GM18907 (cell line): ENCODE measurements around the gene ZBTB18.
"Not testable (repeated sequence)": the region's sequence is repeated elsewhere in the genome, so short reads cannot be mapped to it uniquely, and the experiment has no call there.

ENCODE experiments used
- ATAC-seq: cut with Tn5 transposase; IDR thresholded peaks from one replicate; pipeline ENCODE4 v1.9.1; 2021; ENCODE audit warnings: mild to moderate bottlenecking, moderate library complexity; ENCODE audit not compliant: unreplicated experiment

ZBTB18 gene

DNA sequence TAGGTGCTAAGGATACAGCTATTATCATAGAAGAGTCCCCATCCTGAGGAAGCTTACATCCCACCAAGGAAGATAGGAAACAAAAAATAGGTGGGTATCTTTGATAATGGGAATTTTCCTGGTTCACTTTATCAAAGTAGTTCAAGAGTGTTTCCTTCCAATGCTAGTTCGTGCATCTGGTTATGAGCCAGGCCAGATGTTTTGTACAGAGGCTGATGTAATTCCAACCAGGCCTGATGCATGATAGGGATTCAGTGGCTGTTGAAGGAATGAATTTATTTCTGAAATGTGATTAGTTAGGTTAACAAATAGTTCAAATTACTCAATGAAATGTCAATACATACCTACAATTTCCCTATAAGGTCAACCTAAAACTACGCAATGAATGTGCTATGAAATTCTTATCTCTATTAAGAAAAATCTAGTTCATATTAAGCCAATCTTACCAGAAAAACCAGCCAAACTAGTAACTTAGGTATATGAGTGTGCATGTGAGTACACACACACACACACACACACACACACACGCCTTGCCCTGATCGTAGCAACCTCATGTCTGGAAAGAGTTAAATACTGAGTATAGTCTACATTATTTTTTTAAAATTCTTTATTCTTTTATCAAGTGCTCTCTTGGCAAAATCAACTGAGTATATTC lies 9.5 kb upstream of the ZBTB18 start:
- ATAC-seq: no peak

DNA sequence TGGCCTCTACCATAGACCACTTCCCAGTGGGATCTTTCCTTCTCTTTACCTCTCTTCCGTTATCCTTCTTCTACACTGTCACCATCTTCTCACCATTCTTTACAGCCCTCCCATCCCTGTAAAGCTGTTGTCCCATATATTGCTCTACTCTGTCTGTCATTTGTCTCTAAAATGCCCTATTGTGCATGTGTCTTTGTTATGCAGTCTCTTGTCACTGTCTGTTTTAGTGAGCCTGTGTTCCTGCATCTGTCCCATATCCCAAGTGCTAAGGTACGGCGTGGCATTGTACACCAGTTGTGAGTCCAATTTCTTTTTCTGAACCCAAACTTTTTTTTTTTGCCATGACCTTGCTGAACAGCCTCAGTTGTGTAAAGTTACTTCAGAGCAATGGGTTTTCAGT lies 8.8 kb upstream of the ZBTB18 start:
- ATAC-seq: no peak

DNA sequence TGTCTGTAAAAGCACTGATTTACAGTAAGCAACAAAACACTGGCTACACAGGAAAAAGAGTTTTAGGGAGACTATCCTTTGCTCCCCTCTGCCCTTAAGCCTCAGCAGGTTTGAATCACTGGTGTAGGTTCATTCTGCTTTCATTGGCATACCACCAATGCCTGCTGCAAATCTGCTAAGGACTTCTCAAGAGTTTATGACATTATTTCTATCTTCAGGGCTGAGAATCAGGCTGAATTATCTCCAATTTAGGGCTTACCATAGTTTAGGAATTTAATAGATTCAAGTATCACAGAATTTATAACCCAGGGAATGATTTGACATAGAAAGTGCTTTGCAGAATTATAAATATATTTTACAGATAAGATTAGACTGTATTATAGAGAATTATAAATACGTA lies 6.7 kb upstream of the ZBTB18 start:
- ATAC-seq: no peak

DNA sequence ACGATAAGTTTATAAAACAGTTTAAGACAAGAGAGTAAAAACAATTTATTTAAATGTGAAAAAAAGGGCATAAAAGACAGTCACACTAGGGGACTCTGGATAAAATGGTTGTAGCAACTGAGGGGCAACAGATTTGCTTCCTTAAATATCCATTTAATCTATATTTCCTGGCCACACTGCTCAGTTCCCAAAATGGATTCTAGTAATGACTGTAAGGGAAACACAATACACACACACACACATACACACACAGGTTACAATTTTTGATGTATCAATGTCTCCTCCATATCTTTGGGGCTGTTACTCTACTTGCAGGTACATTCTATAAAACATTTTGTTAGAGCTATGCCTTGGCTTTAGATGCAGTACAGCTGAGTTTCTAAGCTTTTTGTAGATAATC lies 4.8 kb upstream of the ZBTB18 start:
- not testable (repeated sequence) for ATAC-seq

DNA sequence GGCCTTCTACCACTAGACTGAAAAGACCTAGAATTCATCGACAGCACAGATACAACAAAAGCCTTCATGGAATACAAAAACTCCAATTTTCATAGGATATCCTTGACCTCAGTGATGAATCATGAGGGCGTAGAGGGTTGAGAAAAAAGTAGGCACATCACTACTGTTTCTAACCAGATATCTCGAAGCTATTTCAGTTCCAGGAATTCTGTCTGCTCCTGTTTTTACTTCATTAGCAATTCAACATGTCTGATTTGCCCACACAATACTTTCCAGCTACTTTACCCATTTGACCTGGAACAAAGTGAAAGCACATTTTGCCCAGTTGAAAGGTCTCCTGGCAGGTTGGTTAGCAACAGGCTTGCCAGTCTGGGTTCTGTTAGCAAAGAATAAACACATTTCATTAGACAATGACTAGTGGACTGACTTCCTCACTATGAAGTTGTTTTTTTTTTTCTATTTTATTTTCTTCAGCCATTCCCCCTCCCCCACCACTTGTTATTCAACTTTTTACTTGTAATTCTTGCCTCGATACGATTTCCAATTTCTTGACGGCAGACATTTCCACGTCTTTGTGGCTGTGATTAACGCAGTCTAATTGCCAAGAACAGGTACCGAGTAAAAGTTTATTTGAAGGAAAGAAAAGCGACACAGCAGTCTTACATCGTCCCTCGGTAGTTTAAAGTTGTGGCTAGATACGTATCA lies 4.0 kb upstream of the ZBTB18 start:
- no peak for ATAC-seq

DNA sequence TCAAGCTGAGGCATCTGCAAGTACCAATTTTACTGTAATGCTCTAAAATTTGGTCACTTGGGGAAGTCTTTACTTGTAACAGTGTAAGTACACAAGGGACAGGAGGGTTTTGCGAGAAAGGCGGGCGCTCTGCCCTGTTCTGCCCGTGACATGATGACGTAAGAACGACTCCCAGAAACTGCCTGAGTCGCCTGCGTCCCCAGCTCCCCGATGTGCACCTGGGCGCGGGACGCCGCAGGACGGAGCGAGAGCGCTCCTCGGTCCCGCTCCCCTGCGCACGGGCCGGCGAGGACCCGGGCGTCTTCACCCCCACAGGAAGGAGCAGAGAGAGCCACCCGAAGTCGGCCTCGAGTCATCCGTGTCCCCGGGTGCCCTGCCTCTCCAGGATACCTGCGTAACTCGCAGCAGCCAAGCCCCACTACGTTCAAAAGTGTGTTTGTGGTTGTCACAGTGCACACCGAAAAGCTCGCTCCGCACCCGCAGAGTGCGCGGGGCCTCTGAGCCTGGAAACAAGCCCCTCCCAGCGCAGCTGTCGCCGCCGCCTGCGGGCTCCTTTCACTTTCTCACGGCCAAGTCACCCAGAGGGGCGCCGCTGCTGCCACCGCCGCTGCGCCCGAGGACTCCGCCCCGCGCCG lies 3.3 kb upstream of the ZBTB18 start:
- ATAC-seq: peak; percentile 80

DNA sequence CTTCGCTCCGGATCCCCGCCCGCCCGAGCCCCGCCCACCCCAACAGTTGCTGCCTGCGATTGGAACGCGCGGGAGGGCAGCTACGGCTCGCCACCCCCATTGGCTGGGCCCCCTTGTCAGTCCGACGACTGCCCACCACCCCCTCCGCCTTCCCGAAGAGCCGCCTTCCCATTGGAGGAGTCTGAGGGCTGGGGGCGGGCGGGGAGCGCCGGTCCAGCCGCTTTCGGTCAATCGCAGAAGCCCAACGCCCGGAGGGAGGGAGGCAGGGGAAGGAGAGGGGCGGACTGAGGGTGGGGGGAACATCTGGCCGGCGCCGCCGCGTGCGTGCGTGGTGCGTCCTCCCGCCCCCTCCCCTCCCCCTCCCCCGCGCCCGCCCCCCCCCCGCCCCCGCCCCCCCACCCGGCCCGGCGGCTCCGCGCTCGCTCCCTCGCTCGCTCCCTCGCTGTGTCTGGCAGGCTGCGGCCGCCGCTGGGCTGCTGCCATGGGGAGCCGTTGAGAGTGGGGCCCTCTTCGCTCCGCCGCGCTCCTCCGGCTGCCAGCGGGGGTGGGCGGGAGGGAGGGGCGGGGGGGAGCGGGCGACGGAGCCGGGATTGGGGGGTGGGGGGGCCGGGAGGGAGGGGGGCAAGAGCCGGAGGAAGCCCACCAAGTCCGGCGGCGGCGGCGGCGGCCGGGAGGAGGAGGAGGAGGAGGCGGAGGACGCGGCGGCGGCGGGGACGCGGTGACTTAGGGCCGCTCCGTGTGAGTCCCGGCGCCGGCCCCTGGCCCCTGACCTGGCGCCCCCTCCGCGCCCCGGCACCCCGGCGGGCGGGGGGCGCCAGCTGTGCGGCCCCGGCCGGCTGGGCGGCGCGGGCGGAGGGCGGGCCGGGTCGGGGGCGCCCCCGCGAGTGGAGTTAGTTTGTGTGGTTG lies 2.6 kb upstream of the ZBTB18 start:
- ATAC-seq: peak; percentile 78

DNA sequence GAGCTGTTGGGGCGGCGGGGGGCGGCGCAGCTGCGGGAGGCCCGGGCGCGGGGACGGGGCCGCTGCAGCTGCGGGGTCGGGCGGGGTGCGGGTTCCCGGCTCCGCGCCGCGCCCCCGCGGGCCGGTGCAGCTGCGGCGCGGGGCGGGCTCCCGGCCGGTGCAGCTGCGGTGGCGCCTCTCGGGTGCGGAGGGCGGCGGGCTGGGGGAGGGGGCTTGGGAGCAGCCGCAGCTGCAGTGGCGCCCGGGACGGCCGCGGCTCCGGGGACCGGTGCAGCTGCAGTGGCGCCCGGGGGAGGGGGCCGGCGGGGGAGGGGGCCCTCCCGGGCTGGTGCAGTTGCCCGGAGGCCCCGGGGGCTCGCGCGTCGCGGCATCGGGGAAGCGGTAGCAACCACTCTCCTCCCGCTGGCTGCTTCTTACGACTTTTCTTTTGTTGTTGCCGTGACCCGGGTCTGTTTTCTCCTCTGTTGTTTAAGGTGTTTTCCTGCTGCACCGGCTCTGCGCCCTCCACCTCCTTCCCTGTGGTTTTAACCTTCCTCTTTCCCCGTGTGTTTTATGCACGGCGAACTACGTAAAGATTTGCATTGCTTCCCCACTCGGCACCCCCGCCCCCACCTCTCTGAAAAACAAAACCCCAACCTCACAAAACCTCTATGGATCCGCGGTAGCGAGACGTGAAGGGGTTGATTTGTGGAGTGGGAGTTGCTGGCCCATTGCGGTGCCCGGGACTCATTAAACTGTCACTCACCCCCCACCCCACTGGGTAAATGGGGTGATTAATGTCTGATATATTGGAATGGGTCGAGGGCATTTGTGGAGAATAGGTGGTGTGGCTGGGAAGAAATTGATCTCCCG lies 1.7 kb upstream of the ZBTB18 start:
- no peak for ATAC-seq

DNA sequence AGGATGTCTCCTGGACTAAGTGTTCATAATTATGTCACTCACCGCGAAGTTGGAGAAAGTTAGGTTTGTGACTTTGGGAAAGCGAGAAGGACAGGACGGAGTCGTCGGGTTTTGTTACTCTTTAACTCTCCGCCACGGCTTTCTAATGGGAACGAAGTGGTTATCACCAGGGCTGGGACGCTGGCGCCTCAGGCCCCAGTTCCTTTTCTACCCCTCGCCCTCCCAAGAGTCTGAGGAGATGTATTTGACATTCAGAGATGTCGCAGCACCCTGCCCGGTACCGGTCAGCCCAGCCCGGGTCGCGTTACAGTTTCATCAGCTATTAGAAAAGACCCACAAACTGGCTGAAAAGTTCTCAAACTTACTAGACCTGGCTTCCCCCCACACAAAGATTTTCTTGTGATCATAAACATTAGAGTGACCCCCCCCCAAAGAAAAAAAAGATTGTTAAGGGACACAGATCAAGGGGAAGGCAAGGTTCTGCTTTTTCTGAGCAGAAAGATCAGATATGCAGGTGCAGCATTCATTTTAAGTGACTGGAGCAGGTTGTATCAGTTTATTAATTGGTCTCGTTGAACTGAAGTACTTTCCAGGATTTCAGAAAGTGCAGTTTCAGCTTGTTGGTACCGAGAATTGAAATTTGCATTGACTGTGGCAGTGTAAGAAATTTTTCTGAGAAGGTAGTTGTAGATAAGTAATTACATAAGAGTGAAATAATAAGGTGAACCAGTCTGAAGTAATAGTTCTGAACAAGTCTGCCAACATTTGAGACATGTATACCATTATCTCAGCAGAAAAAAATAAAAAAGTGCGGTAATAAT lies 859 bp upstream of the ZBTB18 start:
- ATAC-seq: no peak

DNA sequence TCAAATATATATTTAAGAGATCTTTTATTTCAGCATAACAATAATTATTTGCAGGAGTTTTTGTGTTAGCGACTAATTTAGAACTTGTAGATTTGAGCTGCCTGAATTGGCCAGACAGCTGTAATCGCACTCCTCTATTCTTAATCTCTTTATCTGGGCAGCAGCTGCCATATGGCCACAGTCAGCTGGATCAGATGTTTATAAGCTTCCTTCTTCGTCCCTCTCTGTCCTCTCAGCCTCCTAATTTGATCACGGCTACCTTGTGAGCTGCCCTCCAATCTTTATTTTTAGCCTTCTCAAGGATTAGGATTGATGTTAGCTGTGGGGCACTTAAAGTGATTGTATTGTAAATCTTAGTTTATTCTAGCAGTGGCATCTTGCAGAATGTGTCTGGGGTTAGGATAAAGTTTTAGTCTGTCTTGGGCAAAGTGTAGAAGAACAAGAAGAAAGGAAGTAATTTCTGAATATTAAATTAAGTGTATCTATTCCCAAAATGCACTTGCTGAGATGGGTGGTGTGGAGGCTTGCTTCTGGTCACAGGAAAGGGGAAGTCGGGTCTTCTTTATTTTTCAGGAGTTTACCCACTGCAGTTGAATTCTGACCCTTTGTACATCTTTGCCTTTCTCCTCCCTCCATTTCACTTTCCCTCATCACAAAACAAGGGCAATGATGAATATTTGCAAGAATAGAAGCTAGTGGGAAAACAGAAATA lies 1.1 kb downstream of the ZBTB18 start:
- no peak for ATAC-seq

DNA sequence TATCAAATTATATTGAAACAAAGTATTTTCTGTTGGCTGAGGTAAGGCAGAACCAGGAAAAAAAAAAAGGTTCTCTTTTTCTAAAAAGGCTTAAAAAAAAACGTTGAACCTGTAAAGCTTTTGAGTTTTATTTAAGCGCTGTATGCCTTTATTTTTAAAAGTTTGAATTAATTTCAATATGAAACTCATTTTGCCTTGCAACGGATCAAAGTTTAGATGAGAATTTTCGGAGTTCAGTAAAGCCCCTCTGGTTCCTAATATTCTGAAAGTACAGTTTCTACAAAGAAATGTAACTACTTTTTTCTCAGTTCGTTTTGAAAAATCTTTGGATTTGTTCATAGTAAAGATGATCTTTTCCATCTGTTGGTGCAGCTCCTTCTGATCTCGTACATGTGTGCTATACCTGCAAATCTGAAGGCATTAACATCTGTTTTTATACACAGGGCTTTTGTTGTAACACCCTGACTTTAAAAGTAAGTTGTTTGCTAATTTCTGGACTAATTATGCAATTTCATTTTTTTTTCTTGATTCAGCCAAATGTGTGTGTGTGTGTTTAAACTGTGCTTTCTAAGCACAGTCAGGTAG lies 1.7 kb downstream of the ZBTB18 start:
- ATAC-seq: no peak

DNA sequence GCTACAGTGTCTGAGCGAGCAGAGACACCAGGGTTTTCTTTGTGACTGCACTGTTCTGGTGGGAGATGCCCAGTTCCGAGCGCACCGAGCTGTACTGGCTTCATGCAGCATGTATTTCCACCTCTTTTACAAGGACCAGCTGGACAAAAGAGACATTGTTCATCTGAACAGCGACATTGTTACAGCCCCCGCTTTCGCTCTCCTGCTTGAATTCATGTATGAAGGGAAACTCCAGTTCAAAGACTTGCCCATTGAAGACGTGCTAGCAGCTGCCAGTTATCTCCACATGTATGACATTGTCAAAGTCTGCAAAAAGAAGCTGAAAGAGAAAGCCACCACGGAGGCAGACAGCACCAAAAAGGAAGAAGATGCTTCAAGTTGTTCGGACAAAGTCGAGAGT lies 2.7 kb downstream of the ZBTB18 start:
- no peak for ATAC-seq

DNA sequence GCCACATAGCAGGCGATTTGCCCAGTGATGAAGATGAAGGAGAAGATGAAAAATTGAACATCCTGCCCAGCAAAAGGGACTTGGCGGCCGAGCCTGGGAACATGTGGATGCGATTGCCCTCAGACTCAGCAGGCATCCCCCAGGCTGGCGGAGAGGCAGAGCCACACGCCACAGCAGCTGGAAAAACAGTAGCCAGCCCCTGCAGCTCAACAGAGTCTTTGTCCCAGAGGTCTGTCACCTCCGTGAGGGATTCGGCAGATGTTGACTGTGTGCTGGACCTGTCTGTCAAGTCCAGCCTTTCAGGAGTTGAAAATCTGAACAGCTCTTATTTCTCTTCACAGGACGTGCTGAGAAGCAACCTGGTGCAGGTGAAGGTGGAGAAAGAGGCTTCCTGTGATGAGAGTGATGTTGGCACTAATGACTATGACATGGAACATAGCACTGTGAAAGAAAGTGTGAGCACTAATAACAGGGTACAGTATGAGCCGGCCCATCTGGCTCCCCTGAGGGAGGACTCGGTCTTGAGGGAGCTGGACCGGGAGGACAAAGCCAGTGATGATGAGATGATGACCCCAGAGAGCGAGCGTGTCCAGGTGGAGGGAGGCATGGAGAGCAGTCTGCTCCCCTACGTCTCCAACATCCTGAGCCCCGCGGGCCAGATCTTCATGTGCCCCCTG lies 3.3 kb downstream of the ZBTB18 start:
- ATAC-seq: no peak

DNA sequence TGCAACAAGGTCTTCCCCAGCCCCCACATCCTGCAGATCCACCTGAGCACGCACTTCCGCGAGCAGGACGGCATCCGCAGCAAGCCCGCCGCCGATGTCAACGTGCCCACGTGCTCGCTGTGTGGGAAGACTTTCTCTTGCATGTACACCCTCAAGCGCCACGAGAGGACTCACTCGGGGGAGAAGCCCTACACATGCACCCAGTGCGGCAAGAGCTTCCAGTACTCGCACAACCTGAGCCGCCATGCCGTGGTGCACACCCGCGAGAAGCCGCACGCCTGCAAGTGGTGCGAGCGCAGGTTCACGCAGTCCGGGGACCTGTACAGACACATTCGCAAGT lies 3.8 kb downstream of the ZBTB18 start:
- no peak for ATAC-seq

DNA sequence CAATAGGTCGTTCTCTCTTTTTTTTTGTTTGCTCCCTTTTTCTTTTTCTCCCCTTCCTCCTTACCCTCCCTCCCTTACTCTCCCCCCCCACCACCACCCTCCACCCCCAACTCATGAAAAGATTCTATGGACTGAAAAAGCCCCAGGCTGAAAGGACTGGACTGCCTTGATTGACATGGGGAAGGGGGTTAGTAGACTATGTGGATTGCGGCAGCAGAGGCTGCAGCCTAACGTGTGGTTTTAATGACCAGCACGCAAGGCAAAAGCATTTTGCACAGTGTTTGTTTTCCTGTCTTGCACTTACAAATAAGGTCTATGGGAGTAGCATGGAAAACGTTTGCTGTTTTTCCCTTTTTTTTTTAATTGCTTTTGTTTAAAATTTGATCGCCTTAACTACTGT lies 5.5 kb downstream of the ZBTB18 start:
- ATAC-seq: no peak

DNA sequence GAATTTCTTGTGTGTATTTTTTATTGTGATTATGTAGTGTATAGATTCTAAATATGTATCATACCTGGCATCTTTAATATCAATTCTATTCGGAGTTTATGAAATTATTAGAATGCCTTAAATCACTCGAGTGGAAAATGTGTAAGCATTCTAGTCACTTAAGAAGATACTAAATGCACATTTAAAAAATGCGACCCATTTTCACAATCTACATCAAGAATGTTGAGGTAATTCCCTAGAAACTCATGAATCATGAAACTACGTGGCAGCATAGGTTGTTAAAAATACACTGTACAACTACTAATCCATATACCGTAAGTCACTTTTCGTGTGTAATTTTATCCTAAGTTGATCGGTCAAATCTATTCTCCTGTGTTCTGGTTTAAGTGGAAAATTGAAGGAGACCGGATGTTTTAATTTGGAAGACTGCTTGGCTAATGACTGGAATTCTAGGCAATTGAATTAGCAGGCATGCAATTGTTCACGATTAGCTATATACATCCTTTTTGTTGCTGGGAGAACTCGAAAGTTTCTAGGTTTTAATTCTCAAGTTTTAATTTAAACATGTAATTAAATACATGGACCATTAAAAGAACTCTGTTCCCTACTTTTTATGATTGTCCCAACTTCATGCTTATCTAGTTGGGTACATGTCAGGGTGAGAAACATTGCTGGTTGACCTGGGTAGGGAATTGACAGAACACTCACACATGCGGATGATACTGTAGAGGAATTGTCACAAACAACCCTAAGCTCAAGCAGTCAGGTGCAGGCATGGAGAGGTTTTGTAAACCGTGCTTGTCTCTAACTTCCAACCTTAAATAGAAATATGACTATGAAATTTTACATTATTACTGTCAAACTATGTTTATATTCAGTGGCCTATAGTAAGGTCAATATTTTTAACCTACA lies 6.6 kb downstream of the ZBTB18 start:
- ATAC-seq: no peak

DNA sequence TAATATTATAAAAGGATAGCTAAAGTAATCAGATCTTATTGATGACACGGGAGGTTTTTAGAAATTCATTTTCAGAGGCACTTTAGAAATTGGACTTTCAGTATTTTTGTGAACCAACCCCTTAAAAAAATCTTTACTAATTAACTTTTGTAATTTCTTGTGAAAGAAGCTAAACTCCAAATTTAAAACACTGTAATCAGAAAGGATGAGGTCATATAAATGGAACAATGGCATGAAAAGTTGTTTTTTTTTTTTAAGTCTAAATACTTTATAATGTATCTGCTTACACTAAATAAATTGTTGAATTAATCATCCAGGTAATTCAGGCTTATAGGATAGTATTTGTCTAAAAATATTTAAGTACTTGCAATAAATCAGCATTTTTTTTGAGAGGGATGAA lies 9.0 kb downstream of the ZBTB18 start:
- ATAC-seq: no peak
